HuH-7.5 (cell line): Measurements from ENCODE around the gene TRIB2.

Source experiments
- DNase-seq: peaks from one replicate; pipeline ENCODE4 v3.0.0; 2011; ENCODE audit warnings: low spot score

Gene TRIB2

GRCh38 chr2:12778811-12779579 is 62.3 kb downstream of the TRIB2 start:
- no peak for DNase-seq

DNA sequence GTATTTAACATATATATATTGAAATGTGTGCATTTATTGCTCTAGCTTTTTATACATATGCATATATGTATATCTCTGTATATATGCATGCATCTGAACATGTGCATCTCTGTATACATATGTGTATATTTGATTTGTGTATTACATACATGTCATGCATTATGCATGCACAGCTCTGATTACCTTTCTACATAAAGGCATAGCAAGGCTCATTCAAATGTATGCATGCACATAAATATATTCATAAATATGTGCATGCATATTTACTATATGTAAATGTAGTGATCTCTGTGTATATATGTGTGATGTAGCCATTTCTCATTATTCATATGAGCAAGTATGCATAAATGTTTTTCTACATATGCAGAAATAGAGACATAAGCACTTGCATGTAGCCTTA is 64.6 kb downstream of the TRIB2 start:
- no peak for DNase-seq

DNA sequence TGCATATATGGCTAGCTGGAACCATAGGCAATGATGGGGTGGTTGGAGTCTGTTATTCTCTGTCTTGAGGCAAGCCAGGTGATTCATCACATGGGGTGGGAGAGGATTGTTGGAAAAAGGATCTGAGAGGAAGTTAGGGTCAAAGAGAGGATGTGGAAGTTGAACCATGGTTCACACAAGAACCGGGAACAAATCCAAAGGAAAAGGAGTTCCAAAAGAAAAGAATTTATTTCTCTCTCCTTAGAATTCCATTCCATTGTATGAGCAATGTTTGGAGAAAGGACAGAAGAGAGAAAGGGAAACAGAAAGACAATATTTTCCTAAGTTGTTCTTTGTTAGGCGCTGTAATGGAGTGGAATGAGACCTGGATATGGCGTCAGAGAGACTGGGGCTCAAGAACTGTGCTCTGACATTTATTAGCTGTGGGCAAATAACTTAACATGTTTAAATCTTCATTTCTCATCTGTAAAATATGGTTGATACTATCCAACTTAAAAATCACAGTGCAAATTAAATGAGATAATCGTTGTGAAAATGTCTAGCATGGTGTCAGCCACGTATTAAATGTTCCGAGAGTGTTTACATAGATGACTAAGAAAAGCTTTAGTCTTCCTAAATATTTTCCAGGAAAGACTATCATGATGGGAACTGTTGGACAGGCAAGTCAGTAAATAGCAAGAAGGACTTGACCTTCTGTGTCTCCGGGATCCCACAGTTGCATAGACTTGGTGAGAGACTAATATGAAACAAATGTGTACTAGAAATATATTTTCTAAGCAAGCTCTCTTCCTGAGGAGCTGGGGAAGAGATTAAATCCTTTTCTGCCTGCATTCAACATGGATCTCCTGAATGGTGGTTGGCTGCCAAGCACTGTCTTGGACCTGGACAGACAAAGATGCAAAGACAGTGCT is 71.4 kb downstream of the TRIB2 start:
- no peak for DNase-seq

GRCh38 chr2:12791906-12792305 is 75.2 kb downstream of the TRIB2 start:
- no peak for DNase-seq
